B cell (primary cell): ENCODE measurements around the gene SSTR4.

Source experiments
- EZH2 ChIP-seq: IDR thresholded peaks from 2 replicates; pipeline ENCODE4 v1.6.1; 2012; ENCODE audit warnings: borderline replicate concordance, low read depth, mild to moderate bottlenecking, moderate library complexity, low read length; ENCODE audit not compliant: insufficient read depth, poor library complexity, severe bottlenecking
- TF ChIP-seq, protein P1 (sequence below): fragments of 200-600 bp; IDR thresholded peaks from one replicate; pipeline ENCODE4 v1.8.0; 2022; ENCODE audit warnings: antibody characterized with exemption, mild to moderate bottlenecking

GRCh38 chr20:23023621-23024177 lies 11.4 kb upstream of the SSTR4 start:
- TF ChIP-seq, protein P1, sequence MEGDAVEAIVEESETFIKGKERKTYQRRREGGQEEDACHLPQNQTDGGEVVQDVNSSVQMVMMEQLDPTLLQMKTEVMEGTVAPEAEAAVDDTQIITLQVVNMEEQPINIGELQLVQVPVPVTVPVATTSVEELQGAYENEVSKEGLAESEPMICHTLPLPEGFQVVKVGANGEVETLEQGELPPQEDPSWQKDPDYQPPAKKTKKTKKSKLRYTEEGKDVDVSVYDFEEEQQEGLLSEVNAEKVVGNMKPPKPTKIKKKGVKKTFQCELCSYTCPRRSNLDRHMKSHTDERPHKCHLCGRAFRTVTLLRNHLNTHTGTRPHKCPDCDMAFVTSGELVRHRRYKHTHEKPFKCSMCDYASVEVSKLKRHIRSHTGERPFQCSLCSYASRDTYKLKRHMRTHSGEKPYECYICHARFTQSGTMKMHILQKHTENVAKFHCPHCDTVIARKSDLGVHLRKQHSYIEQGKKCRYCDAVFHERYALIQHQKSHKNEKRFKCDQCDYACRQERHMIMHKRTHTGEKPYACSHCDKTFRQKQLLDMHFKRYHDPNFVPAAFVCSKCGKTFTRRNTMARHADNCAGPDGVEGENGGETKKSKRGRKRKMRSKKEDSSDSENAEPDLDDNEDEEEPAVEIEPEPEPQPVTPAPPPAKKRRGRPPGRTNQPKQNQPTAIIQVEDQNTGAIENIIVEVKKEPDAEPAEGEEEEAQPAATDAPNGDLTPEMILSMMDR: no peak
- TF ChIP-seq EZH2: no peak
